K562 (cell line): Measurements from ENCODE around the gene PRR11. TPM values are rescaled to one million over a fixed set of nuclear protein-coding genes. Genes with fewer than 3 reads are reported as not detected.

ENCODE experiments used
- ATAC-seq: fragments of 200-7000 bp; cut with Tn5 transposase; 3 replicates; pipeline ENCODE4 v1.9.1; 2020; ENCODE audit warnings: moderate library complexity
- BruUV-seq: library from RNA; stranded (reverse); fragments of 400-500 nt; replicated peaks from 2 replicates; lab custom pipeline; 2021; lab: Mats Ljungman, UMichigan
- CTCF ChIA-PET: fragments of 300-600 bp; formaldehyde crosslinking; extraction: SDS; loops from one replicate; lab custom pipeline; 2021; ENCODE audit warnings: low intra/inter-chr PET ratio; lab: Yijun Ruan, JAX
- POLR2A ChIA-PET: fragments of 300-600, 350-650 bp; sonication (Branson Sonifier 250); formaldehyde crosslinking; extraction: SDS; loops from one replicate; lab custom pipeline; 2021; ENCODE audit warnings: antibody characterized with exemption, inconsistent platforms; lab: Yijun Ruan, JAX
- DNase-seq, 4 experiments: peaks; one replicate each; pipeline versions ENCODE4 v3.0.0 to v3.0.0-alpha.2; 2011 to 2018; ENCODE audit warnings: low spot score in 3 of 4, mixed read lengths in 3 of 4; ENCODE audit errors: extremely low read depth in 1 of 4
- FAIRE-seq: peaks from 2 replicates; lab custom pipeline; 2011; peaks lifted over from hg19 to GRCh38; lab: Jason Lieb, UNC
- H2AFZ ChIP-seq: 2 replicates; pipeline ENCODE4 v1.6.0; 2011; ENCODE audit warnings: low read depth, low read length, control low read depth, inconsistent platforms
- H3K27ac ChIP-seq: fragments of 200-600 bp; 3 replicates; pipeline ENCODE4 v1.8.0; 2011; ENCODE audit warnings: low read depth, mild to moderate bottlenecking, control low read depth, inconsistent platforms, low read length, moderate library complexity, mixed read lengths; ENCODE audit errors: extremely low read depth
- H3K27me3 ChIP-seq, 2 experiments: fragments of 300-600 bp in 1 of 2; 2 replicates in 1 of 2; 3 replicates in 1 of 2; pipeline versions ENCODE4 v1.6.0 to v1.8.0; 2011; ENCODE audit warnings: inconsistent platforms in 2 of 2, low read length in 2 of 2, mild to moderate bottlenecking in 1 of 2, mixed read lengths in 1 of 2, moderate library complexity in 1 of 2; ENCODE audit not compliant: control insufficient read depth in 2 of 2, insufficient read depth in 2 of 2
- H3K36me3 ChIP-seq: fragments of 300-600 bp; 3 replicates; pipeline ENCODE4 v1.8.0; 2011; ENCODE audit warnings: mild to moderate bottlenecking, low read length, inconsistent platforms; ENCODE audit not compliant: control insufficient read depth, insufficient read depth
- H3K4me1 ChIP-seq, 2 experiments: fragments of 200-600 bp in 1 of 2; replicated peaks in 1 of 2; 2 replicates in 1 of 2; 3 replicates in 1 of 2; pipeline versions ENCODE4 v1.5.1 to v1.8.0; 2011; ENCODE audit warnings: inconsistent platforms in 2 of 2, low read length in 2 of 2, mild to moderate bottlenecking in 1 of 2, mixed read lengths in 1 of 2, moderate library complexity in 1 of 2; ENCODE audit not compliant: control insufficient read depth in 2 of 2, insufficient read depth in 2 of 2
- H3K4me2 ChIP-seq: 2 replicates; pipeline ENCODE4 v1.6.1; 2011; ENCODE audit warnings: low read length, control low read depth, inconsistent platforms, mixed read lengths; ENCODE audit not compliant: insufficient read depth
- H3K4me3 ChIP-seq: fragments of 200-600 bp; sonication (generic), shearing (Covaris generic); 2 replicates; pipeline ENCODE4 v1.5.1; 2016; ENCODE audit warnings: control low read depth, inconsistent platforms
- H3K79me2 ChIP-seq: fragments of 200-600 bp; 3 replicates; pipeline ENCODE4 v1.8.0; 2011; ENCODE audit warnings: low read length, inconsistent platforms; ENCODE audit not compliant: control insufficient read depth, insufficient read depth
- H3K9ac ChIP-seq, 2 experiments: 2 replicates each; pipeline versions ENCODE4 v1.6.0 to v1.6.1; 2011; ENCODE audit warnings: low read depth in 2 of 2, low read length in 2 of 2, control low read depth in 1 of 2, inconsistent platforms in 1 of 2, mild to moderate bottlenecking in 1 of 2, mixed read lengths in 1 of 2; ENCODE audit not compliant: insufficient read depth in 1 of 2
- H3K9me1 ChIP-seq: one replicate; pipeline ENCODE4 v1.6.0; 2011; ENCODE audit warnings: inconsistent platforms, mild to moderate bottlenecking, low read length, moderate library complexity; ENCODE audit not compliant: control insufficient read depth, insufficient read depth
- H3K9me3 ChIP-seq: replicated peaks from 2 replicates; pipeline ENCODE4 v1.5.1; 2011; ENCODE audit warnings: low read depth, low read length, inconsistent platforms; ENCODE audit not compliant: control insufficient read depth, insufficient read depth
- H4K20me1 ChIP-seq: replicated peaks from 2 replicates; pipeline ENCODE4 v1.6.1; 2011; ENCODE audit warnings: low read length, inconsistent platforms, mixed read lengths; ENCODE audit not compliant: control insufficient read depth, insufficient read depth
- CC2D1A ChIP-seq: fragments of 450-650 bp; IDR thresholded peaks from 2 replicates; pipeline ENCODE4 v1.6.1; 2017; ENCODE audit warnings: mild to moderate bottlenecking
- DPF2 ChIP-seq: fragments of 450-650 bp; IDR thresholded peaks from 2 replicates; pipeline ENCODE4 v1.6.1; 2016
- FOXK2 ChIP-seq, 2 experiments: fragments of 450-650 bp; IDR thresholded peaks in 1 of 2; conservative IDR thresholded peaks in 1 of 2; 2 replicates each; pipeline ENCODE4 v1.6.1; 2016; ENCODE audit warnings: low read depth in 2 of 2, mild to moderate bottlenecking in 1 of 2
- GTF2A2 ChIP-seq: IDR thresholded peaks from 2 replicates; pipeline ENCODE4 v1.6.1; 2016; ENCODE audit warnings: mild to moderate bottlenecking, missing genetic modification characterization, missing compliant biosample characterization
- KAT7 ChIP-seq: sonication (generic); formaldehyde crosslinking; IDR thresholded peaks from 2 replicates; pipeline ENCODE4 v1.8.0; 2022; ENCODE audit warnings: missing genetic modification reagents, mild to moderate bottlenecking, borderline replicate concordance
- NCOA2 ChIP-seq, 2 experiments: fragments of 450-650 bp; IDR thresholded peaks; 2 replicates each; pipeline ENCODE4 v1.6.1; 2018; ENCODE audit warnings: mild to moderate bottlenecking in 2 of 2, moderate library complexity in 1 of 2; ENCODE audit not compliant: partially characterized antibody in 2 of 2
- RBM22 ChIP-seq: fragments of 200-400 bp; formaldehyde crosslinking; IDR thresholded peaks from 2 replicates; pipeline ENCODE4 v1.6.1; 2018; ENCODE audit warnings: low read length, low read depth; ENCODE audit not compliant: poor library complexity, severe bottlenecking
- RBM39 ChIP-seq: fragments of 200-400 bp; formaldehyde crosslinking; optimal IDR thresholded peaks from 2 replicates; pipeline ENCODE3; 2018; ENCODE audit warnings: low read depth, low read length
- ZNF174 ChIP-seq: fragments of 250-450 bp; sonication (Bioruptor Pico); IDR thresholded peaks from 2 replicates; pipeline ENCODE4 v1.4.0; 2020; ENCODE audit warnings: mild to moderate bottlenecking
- WGBS: fragments of 100-300 bp; shearing (Covaris generic); methylation state at CpG from one replicate; pipeline ENCODE4 v1.1.6; 2016; ENCODE audit warnings: low coverage, mixed read lengths; ENCODE audit not compliant: insufficient coverage; ENCODE audit errors: missing lambda C conversion rate; 5-methylcytosine and 5-hydroxymethylcytosine counted together
- in situ Hi-C: fragments of 300-500 bp; cut with MboI; formaldehyde crosslinking; loops from 4 replicates; pipeline ENCODE4 v1.15.0; 2018; ENCODE audit warnings: inconsistent platforms, mixed read lengths
- intact Hi-C: fragments of 100-400 bp; cut with micrococcal nuclease; formaldehyde crosslinking; loops from 2 replicates; pipeline ENCODE4 v1.14.2; 2022
- polyA plus RNA-seq, 8 experiments: library from polyadenylated mRNA; depleted of rRNA in 4 of 8; stranded (reverse) in 5 of 8; unstranded in 3 of 8; fragments of >200 nt; fragmentation: Nextera tagmentation in 2 of 8; fragmentation: Illumina TruSeq in 1 of 8; extraction: Ambion mirVana in 2 of 8; extraction: Trizol in 1 of 8; gene quantifications; 2 replicates each; pipeline versions ENCODE4 v1.2.1 to v1.2.3, GENCODE V29; 2011 to 2014; ENCODE audit warnings: inconsistent platforms in 1 of 8, missing spikeins in 1 of 8
- total RNA-seq, 7 experiments: library from RNA; depleted of rRNA in 6 of 7; stranded (reverse); fragments of >200 nt in 6 of 7; fragmentation: Illumina TruSeq in 2 of 7; extraction: Trizol in 2 of 7; gene quantifications; 2 replicates each; pipeline versions ENCODE4 v1.2.1 to v1.2.3, GENCODE V29; 2011 to 2021; ENCODE audit warnings: low replicate concordance in 1 of 7
- TF ChIP-seq, protein P1 (sequence below): sonication (generic); formaldehyde crosslinking; IDR thresholded peaks from 2 replicates; pipeline ENCODE4 v1.8.1; 2023; ENCODE audit warnings: mild to moderate bottlenecking, missing genetic modification reagents

Gene PRR11
- total and polyA plus RNA-seq, 9 of the 15 experiments (the other 6 are each of a cell fraction or from before 2014, with no cell fraction given), result 13.3 to 75.2 (median 46.4) TPM

DNA sequence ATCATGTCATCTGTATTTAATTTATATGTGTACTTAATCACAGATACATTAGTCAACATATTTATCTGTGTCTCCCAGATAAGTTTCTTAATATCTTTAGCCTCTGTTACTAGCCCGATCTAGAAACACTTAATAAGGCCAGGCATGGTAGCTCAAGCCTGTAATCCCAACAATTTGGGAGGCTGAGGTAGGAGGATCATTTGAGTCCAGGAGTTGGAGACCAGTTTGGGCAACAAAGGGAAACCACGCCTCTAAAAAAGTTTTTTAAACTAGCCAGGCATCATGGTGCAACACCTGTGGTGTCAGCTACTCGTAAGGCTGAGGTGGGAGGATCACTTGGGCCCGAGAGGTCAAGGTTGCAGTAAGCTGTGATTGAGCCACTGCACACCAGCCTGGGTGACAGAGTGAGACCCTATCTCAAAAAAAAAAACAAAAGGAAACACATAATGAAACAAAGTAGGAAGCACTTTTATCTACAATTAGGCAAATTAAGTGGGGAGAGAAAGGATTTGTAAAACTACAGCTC is 9.9 kb upstream of the PRR11 start:
- ATAC-seq, result no peak
- Histone ChIP-seq H3K27me3 (no peaks in the 10 kb centered on the region), H3K9ac (no peak overlapping the region), H3K4me1 (peaks cover 8 to 12% of the 10 kb centered on the region in 2 experiments; a peak in 4 of 5 replicates), H3K27ac (no peak overlapping the region), H3K4me2 (no peak overlapping the region), H3K79me2 (peaks cover 100% of the 10 kb centered on the region), H3K36me3 (peaks cover 50% of the 10 kb centered on the region; the same call in 2 of the 3 replicates), H2AFZ (no peak overlapping the region), H4K20me1 (no peaks in the 10 kb centered on the region), H3K9me1 (no peaks in the 10 kb centered on the region), H3K9me3 (no peaks in the 10 kb centered on the region), H3K4me3 (no peak overlapping the region)
- 70% methylated on average over 4 of the region's 4 CpGs for WGBS
- FAIRE-seq, result no peak
- in situ Hi-C loops (no loop called here), intact Hi-C loops (no loop called here)
- TF ChIP-seq NCOA2 (IDR thresholded peaks at IDR 0.05; ENCODE audit: partially characterized antibody in 2 of 2), result no peak
- TF ChIP-seq RBM39, result no peak
- TF ChIP-seq ZNF174, result no peak
- no peak for TF ChIP-seq DPF2
- TF ChIP-seq, protein P1, sequence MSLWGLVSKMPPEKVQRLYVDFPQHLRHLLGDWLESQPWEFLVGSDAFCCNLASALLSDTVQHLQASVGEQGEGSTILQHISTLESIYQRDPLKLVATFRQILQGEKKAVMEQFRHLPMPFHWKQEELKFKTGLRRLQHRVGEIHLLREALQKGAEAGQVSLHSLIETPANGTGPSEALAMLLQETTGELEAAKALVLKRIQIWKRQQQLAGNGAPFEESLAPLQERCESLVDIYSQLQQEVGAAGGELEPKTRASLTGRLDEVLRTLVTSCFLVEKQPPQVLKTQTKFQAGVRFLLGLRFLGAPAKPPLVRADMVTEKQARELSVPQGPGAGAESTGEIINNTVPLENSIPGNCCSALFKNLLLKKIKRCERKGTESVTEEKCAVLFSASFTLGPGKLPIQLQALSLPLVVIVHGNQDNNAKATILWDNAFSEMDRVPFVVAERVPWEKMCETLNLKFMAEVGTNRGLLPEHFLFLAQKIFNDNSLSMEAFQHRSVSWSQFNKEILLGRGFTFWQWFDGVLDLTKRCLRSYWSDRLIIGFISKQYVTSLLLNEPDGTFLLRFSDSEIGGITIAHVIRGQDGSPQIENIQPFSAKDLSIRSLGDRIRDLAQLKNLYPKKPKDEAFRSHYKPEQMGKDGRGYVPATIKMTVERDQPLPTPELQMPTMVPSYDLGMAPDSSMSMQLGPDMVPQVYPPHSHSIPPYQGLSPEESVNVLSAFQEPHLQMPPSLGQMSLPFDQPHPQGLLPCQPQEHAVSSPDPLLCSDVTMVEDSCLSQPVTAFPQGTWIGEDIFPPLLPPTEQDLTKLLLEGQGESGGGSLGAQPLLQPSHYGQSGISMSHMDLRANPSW (CRISPR knock-in tag), result no peak
- no peak for TF ChIP-seq KAT7 (CRISPR knock-in tag)
- TF ChIP-seq FOXK2 (conservative IDR thresholded peaks at IDR 0.05 in 1 of 2, IDR thresholded peaks at IDR 0.05 in 1 of 2; ENCODE audit: low read depth in 2 of 2), result no peak
- TF ChIP-seq CC2D1A, result no peak
- no peak for TF ChIP-seq GTF2A2 (tag)
- no peak for TF ChIP-seq RBM22
- ChIA-PET CTCF (no interaction called here), POLR2A (interaction anchor here (0.9 to 1.7 kb wide), 3 partner anchors 9 to 594 kb away, joined by 3 to 9 read pairs (median 5); no protein-coding TSS in a partner anchor)
- BruUV-seq, result no TSS peak
- no peak for DNase-seq
